NOMO-1 treated with dmso at 0.1 percent for 144 hours (cell line): ENCODE results near the gene PMEPA1.

Experiments used
- DNase-seq: peaks from one replicate; lab custom pipeline; 2025; ENCODE audit not compliant: unreplicated experiment; lab: John Stamatoyannopoulos, UW

The PMEPA1 gene

DNA sequence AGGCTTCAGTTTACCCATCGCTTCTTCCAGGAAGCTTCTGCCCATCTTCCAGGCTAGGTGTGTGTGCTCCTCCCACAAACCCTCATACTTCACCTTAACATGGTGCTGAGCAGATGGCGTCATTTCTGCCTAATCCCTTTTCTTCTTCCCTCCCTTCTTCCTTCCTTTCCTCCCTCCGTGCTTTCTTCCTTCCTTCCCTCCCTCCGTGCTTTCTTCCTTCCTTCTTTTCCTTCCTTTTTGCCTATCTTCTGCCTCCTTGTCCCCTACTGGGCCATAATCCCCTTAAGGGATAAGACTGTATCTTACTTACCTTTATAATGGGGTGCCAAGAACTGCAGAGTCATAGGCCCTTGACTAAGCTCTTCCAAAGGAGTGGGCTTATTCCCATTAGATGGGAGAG is 27.5 kb upstream of the PMEPA1 start:
- no peak for DNase-seq

GRCh38 chr20:57736738-57737347 is 27.0 kb upstream of the PMEPA1 start:
- no peak for DNase-seq

GRCh38 chr20:57735831-57736737 is 26.3 kb upstream of the PMEPA1 start:
- no peak for DNase-seq

DNA sequence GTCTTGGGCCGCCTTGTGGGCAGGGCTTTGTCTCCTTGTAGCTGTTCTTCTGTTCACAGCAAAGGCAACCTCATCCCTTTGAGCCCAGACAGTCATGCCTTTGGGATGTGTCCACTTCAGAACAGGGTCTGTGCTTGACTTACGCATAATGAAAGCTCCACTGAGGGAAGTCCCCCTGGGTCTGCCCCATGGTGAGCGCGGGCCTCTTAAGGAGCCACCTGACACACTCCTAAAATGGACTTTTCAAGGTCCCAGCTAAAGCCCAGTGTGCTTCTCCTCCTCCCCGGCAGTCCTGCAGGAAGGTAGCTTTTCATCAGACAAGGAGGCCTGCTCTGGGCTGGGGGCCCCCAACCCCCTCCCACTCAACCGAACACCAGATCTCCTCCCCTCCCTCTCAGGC is 24.9 kb upstream of the PMEPA1 start:
- no peak for DNase-seq

GRCh38 chr20:57732226-57732625 is 22.4 kb upstream of the PMEPA1 start:
- no peak for DNase-seq

GRCh38 chr20:57728762-57729161 is 18.9 kb upstream of the PMEPA1 start:
- no peak for DNase-seq

DNA sequence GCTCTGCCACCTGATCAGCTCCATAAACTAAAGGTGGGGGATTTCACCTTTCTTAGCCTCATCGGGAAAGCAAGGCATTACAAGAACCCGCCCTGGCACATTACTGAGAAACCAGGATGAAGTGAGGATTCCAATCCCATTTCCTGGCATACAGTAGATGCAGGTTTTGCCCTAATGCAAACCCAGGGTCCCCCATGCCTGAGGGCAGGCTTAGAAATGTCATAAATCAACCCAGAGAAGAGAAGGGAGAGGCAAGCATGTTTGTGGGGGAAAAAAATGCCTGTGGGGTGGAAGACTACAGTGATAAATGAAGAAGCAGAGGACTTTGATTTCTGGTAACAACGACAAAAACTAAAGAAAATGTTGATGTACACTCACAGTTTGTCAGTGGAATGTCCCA is 18.0 kb upstream of the PMEPA1 start:
- no peak for DNase-seq

DNA sequence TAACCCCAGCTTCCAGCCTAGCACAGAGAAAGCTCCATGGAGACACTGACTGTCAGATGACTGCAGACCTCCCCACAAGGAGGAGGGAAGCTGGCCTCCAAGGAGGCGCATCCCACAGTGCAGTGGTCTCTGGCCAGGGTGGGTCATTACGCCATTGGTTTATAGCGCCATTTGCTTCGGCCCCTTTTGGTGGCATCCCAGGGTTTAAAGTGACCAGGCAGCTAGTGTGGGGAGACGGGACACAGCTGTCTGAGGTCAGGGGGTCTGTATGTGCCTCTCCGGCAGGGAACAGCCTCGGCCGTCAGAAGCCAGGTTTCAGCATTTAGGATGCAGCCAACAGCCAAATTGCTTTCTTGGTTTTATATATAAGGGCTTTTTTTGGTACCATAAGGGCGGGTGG is 15.8 kb upstream of the PMEPA1 start:
- DNase-seq = no peak

DNA sequence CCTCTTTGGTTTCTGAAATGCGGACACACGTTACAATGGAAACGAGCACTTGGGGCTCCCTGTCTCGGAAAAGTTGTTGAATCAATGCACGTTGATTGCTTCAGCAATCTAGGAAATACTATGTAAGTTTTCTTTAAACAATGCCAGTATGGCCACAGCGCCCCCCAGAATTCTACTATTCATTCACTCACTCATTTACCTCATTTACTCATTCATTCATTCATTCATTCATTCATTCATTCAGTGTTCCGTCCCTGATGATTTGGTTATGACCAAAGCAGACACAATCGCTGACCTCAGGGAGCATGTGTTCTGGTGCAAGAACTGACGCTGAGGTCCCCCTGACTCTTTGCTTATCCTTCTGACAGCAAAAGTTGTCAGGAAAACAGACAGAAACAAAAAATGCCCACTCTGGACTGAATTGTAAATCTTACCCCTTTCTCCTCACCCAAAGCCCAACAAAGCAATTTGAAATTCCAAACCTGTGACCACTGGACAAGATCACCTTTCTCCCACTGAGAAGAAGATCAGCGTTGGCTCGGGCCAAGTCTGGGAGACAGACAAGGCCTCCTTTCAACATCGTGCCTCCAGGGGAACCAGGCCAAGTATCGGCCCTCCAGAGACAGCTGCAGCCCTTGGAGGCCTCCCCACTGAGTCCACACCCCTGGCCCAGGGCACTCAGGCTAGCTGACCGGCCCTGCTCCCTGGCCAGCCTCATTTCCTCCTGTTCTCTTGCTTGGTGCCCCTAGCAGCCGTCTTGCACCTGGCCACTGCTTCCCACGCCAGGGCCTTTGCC is 15.0 kb upstream of the PMEPA1 start:
- DNase-seq = no peak

DNA sequence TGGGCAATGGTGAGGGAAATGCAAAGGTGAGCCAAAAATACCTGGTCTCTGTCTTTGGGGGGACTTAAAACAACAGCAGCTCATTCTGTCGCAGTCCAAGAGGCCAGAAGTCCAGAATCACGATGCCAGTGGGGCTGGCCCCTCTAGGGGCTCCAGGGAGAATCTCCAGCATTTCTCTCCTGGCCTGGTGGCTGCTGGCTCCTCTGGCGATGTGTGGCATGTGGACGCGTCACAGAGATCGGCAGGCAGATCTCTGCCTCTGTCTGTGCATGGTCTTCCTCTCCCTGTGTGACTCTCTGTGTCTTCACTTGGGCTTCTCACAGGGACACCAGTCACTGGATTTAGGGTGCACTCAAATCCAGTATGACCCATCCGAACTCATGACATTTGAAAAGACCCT is 14.0 kb upstream of the PMEPA1 start:
- no peak for DNase-seq

DNA sequence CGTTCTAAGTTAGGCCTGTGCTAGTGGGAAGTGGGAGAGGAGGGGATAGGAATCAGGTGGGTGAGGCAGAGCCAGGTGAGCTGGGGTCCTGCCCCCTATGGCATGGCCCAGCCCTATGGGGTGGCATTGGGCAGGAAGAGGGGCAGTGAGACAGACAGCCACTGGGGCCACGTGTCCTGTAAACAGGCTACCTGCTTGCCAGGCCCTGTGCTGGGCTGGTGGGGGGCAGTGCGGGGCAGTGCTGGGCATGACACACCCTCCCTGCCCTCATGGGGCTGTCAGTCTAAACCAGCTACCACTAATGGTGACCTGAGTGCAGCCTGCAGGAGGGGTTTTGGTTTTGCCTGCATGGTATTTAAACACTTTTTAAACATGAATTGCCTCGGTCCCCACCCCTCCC is 10.1 kb upstream of the PMEPA1 start:
- no peak for DNase-seq

DNA sequence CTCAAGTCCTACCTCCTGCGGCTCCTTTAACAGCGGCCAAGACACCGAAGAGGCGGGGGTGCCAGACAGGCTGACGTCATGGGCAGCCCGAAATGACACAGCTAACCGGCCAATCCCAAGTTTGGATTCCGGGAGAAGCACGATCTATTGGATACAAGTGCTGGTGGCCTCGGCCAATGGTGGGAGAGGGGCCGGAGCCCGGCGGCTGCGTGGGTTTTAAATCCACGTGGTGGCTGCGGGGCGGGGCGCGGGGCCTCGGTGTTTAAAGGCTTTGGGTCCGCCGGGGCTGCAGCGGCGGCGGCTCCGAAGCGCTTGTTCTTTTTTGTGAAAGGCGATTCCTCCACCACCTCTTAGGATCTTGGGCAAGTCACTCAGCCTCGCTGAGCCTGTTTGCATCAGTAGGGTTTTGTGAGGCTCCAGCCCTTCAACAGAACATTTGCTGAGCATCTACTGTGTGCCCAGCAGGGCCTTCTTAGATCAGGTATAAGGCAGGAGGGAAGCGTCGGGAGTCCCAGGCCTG is 8.7 kb upstream of the PMEPA1 start:
- DNase-seq = peak; percentile 94

DNA sequence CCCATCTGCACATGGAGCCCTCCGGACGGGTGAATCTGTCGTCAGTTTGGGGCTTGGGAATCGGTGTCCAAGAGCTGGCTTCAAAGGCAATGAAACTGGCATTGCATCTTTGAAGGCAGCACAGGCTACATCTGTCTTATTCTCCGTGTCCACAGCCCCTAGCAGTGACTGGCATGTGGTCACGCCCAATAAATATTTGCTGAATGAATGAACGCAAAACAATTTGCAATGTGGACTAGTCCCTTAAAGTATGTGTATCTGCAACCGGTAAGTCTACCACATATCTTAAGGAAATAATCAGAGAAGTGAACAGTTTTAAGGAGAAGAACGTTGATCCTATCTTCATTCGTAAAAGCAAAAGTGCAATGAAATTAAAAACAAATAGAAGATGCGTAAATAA is 8.0 kb upstream of the PMEPA1 start:
- no peak for DNase-seq

DNA sequence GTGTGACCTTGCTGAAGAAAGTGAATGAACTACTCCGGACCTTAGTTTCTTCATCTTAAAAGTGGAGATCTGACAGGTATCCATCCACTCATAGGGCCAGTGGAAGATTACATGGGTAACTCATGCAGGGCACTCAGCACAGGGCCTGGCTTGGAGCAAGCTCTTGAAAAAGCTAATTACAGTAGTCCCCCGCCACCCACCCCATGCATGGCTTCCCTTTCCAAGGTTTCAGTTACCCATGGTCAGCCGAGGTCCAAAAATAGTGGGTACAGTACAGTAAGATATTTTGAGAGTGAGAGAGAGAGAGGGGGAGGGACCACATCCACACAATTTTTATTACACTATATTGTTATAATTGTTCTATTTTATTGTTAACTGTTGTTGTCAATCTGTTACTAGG is 7.1 kb upstream of the PMEPA1 start:
- no peak for DNase-seq

GRCh38 chr20:57716202-57716601 is 6.4 kb upstream of the PMEPA1 start:
- DNase-seq = no peak

GRCh38 chr20:57715268-57715904 is 5.6 kb upstream of the PMEPA1 start:
- DNase-seq = no peak

GRCh38 chr20:57714409-57715267 is 4.8 kb upstream of the PMEPA1 start:
- DNase-seq = no peak

GRCh38 chr20:57713951-57714350 is 4.1 kb upstream of the PMEPA1 start:
- DNase-seq = no peak

DNA sequence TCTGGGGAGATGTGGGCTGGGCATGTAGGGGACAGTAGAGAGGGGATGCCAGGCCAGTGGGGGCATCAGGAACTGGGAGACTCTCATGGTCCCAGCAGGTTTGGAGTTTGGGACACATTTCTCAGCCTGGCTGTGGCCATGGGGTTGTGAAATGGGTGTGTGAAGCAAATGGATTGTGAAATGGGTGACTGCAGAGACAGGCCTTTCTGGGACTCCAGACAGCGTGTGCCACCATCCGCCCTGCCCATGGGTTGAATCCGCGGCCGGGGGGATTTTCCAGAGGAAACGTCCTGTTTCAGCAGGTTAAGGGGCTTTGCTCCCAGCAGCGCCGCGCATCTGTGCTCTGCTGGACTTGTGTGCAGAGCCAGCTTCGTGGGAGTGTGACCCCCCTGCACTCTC is 3.7 kb upstream of the PMEPA1 start:
- DNase-seq = peak; percentile 23

- DNase-seq = no peak
Observed at GRCh38 chr20:57712851-57713504, 3.2 kb upstream of the PMEPA1 start.
